ENCODE measurements around the gene PIP5KL1.

DNA sequence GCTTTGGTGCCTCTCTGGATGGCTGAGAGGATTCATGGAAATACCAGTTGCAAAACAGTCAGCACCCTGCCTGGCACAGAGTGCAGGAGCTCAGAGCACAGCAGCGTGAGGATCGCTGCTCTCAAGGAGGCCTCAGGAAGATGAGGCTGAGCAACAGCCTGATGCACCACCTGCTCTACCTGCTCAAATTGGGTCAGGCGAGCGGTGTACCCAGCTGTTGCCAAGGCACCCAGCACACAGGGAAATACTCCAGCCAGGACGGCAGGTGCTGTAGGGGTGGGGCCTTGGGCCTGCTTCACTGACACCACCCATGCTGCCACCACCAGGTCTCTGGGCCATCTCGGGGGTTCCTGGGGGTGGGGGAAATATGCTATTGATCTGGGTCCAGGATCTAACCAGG lies 45.9 kb upstream of the PIP5KL1 start:
- TF ChIP-seq POLR2A (IDR thresholded peaks at IDR 0.05), result peak; percentile 9
- TF ChIP-seq, protein P1, sequence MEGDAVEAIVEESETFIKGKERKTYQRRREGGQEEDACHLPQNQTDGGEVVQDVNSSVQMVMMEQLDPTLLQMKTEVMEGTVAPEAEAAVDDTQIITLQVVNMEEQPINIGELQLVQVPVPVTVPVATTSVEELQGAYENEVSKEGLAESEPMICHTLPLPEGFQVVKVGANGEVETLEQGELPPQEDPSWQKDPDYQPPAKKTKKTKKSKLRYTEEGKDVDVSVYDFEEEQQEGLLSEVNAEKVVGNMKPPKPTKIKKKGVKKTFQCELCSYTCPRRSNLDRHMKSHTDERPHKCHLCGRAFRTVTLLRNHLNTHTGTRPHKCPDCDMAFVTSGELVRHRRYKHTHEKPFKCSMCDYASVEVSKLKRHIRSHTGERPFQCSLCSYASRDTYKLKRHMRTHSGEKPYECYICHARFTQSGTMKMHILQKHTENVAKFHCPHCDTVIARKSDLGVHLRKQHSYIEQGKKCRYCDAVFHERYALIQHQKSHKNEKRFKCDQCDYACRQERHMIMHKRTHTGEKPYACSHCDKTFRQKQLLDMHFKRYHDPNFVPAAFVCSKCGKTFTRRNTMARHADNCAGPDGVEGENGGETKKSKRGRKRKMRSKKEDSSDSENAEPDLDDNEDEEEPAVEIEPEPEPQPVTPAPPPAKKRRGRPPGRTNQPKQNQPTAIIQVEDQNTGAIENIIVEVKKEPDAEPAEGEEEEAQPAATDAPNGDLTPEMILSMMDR (IDR thresholded peaks at IDR 0.05), result no peak

Data from prostate gland (tissue), 2 donors.